GM12872 (cell line): Measurements from ENCODE around the gene LGR6.

ENCODE experiments used
- CTCF ChIP-seq: IDR thresholded peaks from 3 replicates; pipeline ENCODE4 v1.5.1; 2011; ENCODE audit warnings: low read depth, mild to moderate bottlenecking, low read length, moderate library complexity; ENCODE audit not compliant: insufficient read depth

The LGR6 gene

DNA sequence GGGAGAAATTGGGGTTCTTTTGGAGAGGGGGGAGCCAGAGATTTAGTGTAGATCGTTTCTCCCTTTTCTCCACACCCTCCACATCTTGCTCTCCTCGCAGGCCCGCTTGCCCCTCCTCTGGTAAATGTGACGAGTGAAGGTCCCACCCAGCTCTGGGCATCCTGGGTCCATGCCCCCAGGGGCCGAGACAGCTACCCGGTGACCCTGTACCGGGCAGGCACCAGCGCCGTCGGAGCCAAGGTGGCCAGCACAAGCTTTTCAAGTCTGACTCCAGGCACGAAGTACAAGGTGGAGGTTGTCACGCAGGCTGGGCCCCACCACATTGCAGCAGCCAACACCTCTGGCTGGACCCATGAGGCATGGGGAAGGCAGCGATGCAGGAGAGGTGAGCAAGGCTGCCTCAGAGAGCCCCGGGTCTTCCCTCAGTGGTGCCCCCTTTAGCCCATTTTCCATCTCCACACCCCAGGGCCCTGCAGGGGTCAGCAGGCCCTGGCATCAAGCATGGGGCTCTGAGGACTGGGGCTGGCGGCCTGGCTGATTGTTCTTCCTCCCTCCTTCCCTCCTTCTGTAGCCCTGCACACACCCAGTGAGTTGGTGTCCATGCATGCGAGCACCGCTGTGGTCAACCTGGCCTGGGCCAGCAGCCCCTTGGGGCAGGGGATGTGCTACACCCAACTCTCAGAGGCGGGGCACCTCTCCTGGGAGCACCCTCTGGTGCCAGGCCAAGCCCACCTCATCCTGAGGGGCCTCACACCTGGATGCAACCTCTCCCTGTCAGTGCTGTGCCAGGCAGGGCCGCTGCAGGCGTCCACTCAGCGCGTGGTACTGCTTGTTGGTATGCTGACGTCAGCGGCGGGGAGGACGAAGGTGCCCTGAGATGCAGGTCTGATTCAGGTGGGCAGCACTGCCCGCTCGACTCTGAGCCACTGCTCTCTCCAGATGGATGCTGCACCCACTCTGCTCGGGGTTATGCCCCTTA, 16.4 kb upstream of the LGR6 start:
- no peak for TF ChIP-seq CTCF

GRCh38 chr1:202179828-202180750, 13.5 kb upstream of the LGR6 start:
- no peak for TF ChIP-seq CTCF

DNA sequence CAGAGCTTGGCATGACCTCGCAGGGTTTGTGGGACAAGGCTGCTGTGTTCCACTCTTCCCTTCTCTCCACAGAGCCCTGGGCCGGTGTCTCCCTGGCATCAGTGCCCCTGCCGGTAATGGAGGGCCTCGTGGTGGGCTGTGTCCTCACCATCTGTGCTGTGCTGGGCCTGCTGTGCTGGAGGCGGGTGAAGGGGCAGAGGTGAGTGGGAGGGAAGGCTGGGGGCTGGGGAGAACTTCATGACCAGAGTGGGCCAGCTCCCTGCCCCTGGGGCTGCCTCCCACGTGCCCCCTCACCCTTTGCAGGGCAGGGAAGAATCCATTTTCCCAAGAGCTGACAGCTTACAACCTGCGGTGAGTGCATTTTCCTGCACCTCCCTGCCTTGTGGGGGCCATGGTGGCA, 12.0 kb upstream of the LGR6 start:
- TF ChIP-seq CTCF, result no peak

DNA sequence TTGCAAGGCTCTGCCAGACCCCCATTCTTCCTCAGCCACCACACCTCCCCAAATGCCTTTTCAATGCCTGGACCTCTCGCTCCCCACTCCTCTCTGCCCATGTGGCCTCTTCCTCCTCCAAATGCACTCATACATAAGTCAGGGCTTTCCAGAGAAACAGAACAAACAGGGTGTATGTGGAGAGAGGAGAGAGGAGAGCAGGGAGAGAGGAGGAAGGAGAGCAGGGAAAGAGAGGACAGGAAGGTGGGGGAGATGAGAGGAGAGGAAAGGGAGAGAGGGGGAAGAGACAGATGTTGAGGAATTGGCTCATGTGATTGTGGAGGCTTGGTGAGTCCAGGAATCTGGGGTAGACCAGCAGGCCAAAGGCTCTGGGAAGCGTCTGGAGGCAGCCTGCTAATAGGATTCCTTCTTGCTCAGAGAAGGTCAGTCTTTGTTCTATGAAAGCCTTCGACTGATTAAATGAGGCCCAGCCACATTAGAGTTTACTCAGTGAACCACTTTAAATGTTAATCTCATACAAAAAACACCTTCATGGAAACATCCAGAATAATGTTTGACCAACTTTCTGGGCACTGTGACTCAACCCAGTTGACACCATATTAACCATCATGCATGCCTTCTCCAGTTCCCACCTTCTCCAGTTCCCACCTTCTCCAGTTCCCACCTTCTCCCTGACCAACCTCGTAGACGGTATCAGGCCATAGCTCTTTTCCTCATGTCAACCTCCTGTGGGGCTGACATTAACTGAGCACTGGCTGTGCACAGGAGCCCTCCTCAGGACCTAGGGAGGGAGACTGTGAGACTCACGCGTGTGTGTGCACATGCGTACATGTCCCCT, 11.3 kb upstream of the LGR6 start:
- no peak for TF ChIP-seq CTCF

GRCh38 chr1:202184750-202185460, 8.7 kb upstream of the LGR6 start:
- peak; percentile 94 for TF ChIP-seq CTCF

DNA sequence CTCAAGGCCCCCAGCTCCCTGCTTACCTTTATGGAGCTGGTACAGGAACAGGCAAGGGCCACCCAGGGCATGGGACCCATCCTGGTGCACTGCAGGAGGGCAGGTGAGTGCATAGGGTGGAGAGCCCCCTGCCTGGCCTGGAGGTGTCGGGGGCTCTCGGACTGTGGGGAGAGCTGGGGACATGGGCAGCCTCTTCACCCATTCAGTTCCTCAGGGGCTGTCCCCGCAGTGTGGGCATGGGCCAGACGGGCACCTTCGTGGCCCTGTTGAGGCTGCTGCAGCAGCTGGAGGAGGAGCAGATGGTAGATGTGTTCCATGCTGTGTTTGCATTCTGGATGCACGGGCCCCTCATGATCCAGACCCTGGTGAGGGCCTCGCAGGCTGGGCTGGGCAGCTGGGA, 7.3 kb upstream of the LGR6 start:
- no peak for TF ChIP-seq CTCF
